Measurements from ENCODE around the gene VILL. TPM values are rescaled to one million over a fixed set of nuclear protein-coding genes. Genes with fewer than 3 reads are reported as not detected.

Gene VILL
- total RNA-seq: 1.7 to 2.6 TPM (median 1.7 TPM) in 3 replicates
- long read RNA-seq, partial matches to known transcripts: 3 of 3 reads
- long read RNA-seq, other reads (novel, unspliced or antisense): 0 of 3 reads

- TF ChIP-seq, protein P1, sequence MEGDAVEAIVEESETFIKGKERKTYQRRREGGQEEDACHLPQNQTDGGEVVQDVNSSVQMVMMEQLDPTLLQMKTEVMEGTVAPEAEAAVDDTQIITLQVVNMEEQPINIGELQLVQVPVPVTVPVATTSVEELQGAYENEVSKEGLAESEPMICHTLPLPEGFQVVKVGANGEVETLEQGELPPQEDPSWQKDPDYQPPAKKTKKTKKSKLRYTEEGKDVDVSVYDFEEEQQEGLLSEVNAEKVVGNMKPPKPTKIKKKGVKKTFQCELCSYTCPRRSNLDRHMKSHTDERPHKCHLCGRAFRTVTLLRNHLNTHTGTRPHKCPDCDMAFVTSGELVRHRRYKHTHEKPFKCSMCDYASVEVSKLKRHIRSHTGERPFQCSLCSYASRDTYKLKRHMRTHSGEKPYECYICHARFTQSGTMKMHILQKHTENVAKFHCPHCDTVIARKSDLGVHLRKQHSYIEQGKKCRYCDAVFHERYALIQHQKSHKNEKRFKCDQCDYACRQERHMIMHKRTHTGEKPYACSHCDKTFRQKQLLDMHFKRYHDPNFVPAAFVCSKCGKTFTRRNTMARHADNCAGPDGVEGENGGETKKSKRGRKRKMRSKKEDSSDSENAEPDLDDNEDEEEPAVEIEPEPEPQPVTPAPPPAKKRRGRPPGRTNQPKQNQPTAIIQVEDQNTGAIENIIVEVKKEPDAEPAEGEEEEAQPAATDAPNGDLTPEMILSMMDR (IDR thresholded peaks at IDR 0.05): no peak
- Mint-ChIP-seq H3K27ac (ENCODE audit: unreplicated experiment) (no peak within 1 kb of the TSS), H3K4me3 (ENCODE audit: unreplicated experiment) (no peak within 1 kb of the TSS), H3K9me3 (ENCODE audit: low read depth) (no peaks in the 10 kb centered on the region), H3K4me1 (ENCODE audit: low read depth) (peaks cover 12% of the 10 kb centered on the region), H3K27me3 (ENCODE audit: low read depth) (no peaks in the 10 kb centered on the region), H3K36me3 (ENCODE audit: low read depth) (no peaks in the 10 kb centered on the region)
- no peak for DNase-seq (ENCODE audit: low spot score)
Observed at GRCh38 chr3:37990527-37990926, at the start of gene VILL. VILL (plus strand) TSS chr3:37990786; CDS start chr3:37993673, 2,887 bp downstream.

GRCh38 chr3:37941608-37942508 lies 48.7 kb upstream of the VILL start:
- H3K36me3 Mint-ChIP-seq (ENCODE audit: low read depth): no peaks in the 10 kb centered on the region
- no peak for DNase-seq (ENCODE audit: low spot score)
- no peak overlapping the region for H3K4me3 Mint-ChIP-seq (ENCODE audit: unreplicated experiment)
- H3K27ac Mint-ChIP-seq (ENCODE audit: unreplicated experiment): peak overlapping the region; percentile 74
- TF ChIP-seq, protein P1 (IDR thresholded peaks at IDR 0.05): no peak
- peaks cover 93% of the 10 kb centered on the region for H3K4me1 Mint-ChIP-seq (ENCODE audit: low read depth)
- no peaks in the 10 kb centered on the region for H3K9me3 Mint-ChIP-seq (ENCODE audit: low read depth)
- H3K27me3 Mint-ChIP-seq (ENCODE audit: low read depth): no peaks in the 10 kb centered on the region

- Mint-ChIP-seq H3K36me3 (ENCODE audit: low read depth) (no peaks in the 10 kb centered on the region), H3K4me3 (ENCODE audit: unreplicated experiment) (no peak overlapping the region), H3K9me3 (ENCODE audit: low read depth) (no peaks in the 10 kb centered on the region), H3K27me3 (ENCODE audit: low read depth) (no peaks in the 10 kb centered on the region), H3K27ac (ENCODE audit: unreplicated experiment) (no peak overlapping the region), H3K4me1 (ENCODE audit: low read depth) (peaks cover 91% of the 10 kb centered on the region)
- TF ChIP-seq, protein P1 (IDR thresholded peaks at IDR 0.05): no peak
- DNase-seq (ENCODE audit: low spot score): no peak
Observed at GRCh38 chr3:37942646-37943045, 47.9 kb upstream of the VILL start.

DNA sequence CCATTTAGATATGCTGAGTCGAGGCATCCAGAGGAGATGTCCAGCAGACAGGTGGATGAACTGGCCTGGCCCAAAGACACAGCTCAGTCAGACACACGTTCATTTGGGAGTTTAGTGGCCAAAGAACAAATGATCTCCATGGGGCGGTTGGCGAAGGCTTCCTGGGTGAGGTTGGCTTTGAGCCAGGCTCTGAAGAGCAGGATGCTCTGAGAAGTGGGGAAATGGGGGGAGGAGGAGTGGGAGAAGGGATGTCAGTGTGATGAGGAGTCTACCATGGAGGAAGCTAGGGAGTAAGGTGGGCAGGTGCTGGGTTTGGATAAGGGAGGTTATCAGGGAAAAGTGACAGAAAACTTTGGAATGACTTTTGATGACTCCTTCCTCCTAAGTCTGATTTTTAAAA lies 47.5 kb upstream of the VILL start:
- Mint-ChIP-seq H3K36me3 (ENCODE audit: low read depth) (no peaks in the 10 kb centered on the region), H3K4me3 (ENCODE audit: unreplicated experiment) (no peak overlapping the region), H3K4me1 (ENCODE audit: low read depth) (peaks cover 89% of the 10 kb centered on the region), H3K27ac (ENCODE audit: unreplicated experiment) (peak overlapping the region; percentile 72), H3K27me3 (ENCODE audit: low read depth) (no peaks in the 10 kb centered on the region), H3K9me3 (ENCODE audit: low read depth) (no peaks in the 10 kb centered on the region)
- TF ChIP-seq, protein P1 (IDR thresholded peaks at IDR 0.05): no peak
- DNase-seq (ENCODE audit: low spot score): no peak

GRCh38 chr3:37943631-37944314 lies 46.8 kb upstream of the VILL start:
- H3K27ac Mint-ChIP-seq (ENCODE audit: unreplicated experiment): peak overlapping the region; percentile 49
- TF ChIP-seq, protein P1 (IDR thresholded peaks at IDR 0.05): no peak
- H3K36me3 Mint-ChIP-seq (ENCODE audit: low read depth): no peaks in the 10 kb centered on the region
- no peaks in the 10 kb centered on the region for H3K27me3 Mint-ChIP-seq (ENCODE audit: low read depth)
- no peak overlapping the region for H3K4me3 Mint-ChIP-seq (ENCODE audit: unreplicated experiment)
- DNase-seq (ENCODE audit: low spot score): no peak
- H3K4me1 Mint-ChIP-seq (ENCODE audit: low read depth): peaks cover 83% of the 10 kb centered on the region
- no peaks in the 10 kb centered on the region for H3K9me3 Mint-ChIP-seq (ENCODE audit: low read depth)
